Heart left ventricle (tissue), 16 donors: ENCODE measurements around the gene EPS8. TPM values are rescaled to one million over a fixed set of nuclear protein-coding genes. Genes with fewer than 3 reads are reported as not detected.

Source experiments
- ATAC-seq, 4 donors: fragments of 200-7000 bp; cut with Tn5 transposase; one replicate each; pipeline ENCODE4 v1.9.1; 2020 to 2022; ENCODE audit warnings: moderate library complexity in 4 of 4, mild to moderate bottlenecking in 3 of 4, moderate number of reproducible peaks in 1 of 4
- DNase-seq, 5 donors: peaks; one replicate each; pipeline ENCODE4 v3.0.0-alpha.2; 2020
- H3K27ac ChIP-seq, 12 donors: fragments of 200-600 bp; sonication (generic) in 4 of 12; one replicate each; pipeline versions ENCODE4 v1.5.0 to v1.8.0; 2016 to 2022; ENCODE audit warnings: mild to moderate bottlenecking in 2 of 12
- H3K27me3 ChIP-seq, 9 donors: fragments of 200-600 bp; sonication (generic) in 2 of 9; one replicate each; pipeline versions ENCODE4 v1.5.1 to v1.8.0; 2016 to 2022; ENCODE audit warnings: mild to moderate bottlenecking in 3 of 9
- H3K36me3 ChIP-seq, 9 donors: fragments of 200-600 bp; sonication (generic) in 2 of 9; one replicate each; pipeline versions ENCODE4 v1.5.0 to v1.8.0; 2018 to 2022; ENCODE audit warnings: mild to moderate bottlenecking in 2 of 9
- H3K4me1 ChIP-seq, 12 donors: fragments of 200-600 bp; sonication (generic) in 4 of 12; one replicate each; pipeline versions ENCODE4 v1.5.0 to v1.8.0; 2016 to 2022; ENCODE audit warnings: mild to moderate bottlenecking in 3 of 12
- H3K4me3 ChIP-seq, 12 donors: fragments of 200-600 bp; sonication (generic) in 4 of 12; one replicate each; pipeline versions ENCODE4 v1.5.0 to v1.8.0; 2017 to 2022; ENCODE audit warnings: mild to moderate bottlenecking in 9 of 12, moderate library complexity in 4 of 12
- H3K9me3 ChIP-seq, 12 donors: fragments of 200-600 bp; sonication (generic) in 4 of 12; one replicate each; pipeline versions ENCODE4 v1.5.0 to v1.8.0; 2016 to 2022; ENCODE audit warnings: mild to moderate bottlenecking in 1 of 12
- POLR2A ChIP-seq, 2 donors: fragments of 450-650 bp; IDR thresholded peaks; one replicate each; pipeline ENCODE4 v1.6.1; 2017; ENCODE audit warnings: antibody characterized with exemption in 2 of 2, mild to moderate bottlenecking in 2 of 2, moderate library complexity in 2 of 2
- WGBS, 4 donors: extraction: QIAGEN DNeasy Blood & Tissue Kit in 2 of 4; methylation state at CpG; one replicate each; pipeline versions ENCODE4 v1.1.5 to v1.1.7; 2013 to 2018; 5-methylcytosine and 5-hydroxymethylcytosine counted together
- intact Hi-C, 10 donors: fragments of 100-400 bp; cut with DNase I; formaldehyde crosslinking; loops; one replicate each; pipeline versions ENCODE4 v1.11.1 to v1.14.2; 2022
- polyA plus RNA-seq, 2 donors: library from polyadenylated mRNA; stranded (reverse); fragments of 200-250 nt; gene quantifications; one replicate each; pipeline ENCODE4 v1.2.3, GENCODE V29; 2013
- total RNA-seq, 9 donors: library from RNA; depleted of rRNA in 2 of 9; stranded (reverse); fragments of >200 nt in 2 of 9; fragmentation: NEBNext Ultra II Directional in 3 of 9; extraction: Animal tissue kit (Norgen Biotek cat#: 25700) in 3 of 9; gene quantifications; one replicate each; pipeline versions ENCODE4 v1.1.0 to v1.2.4, GENCODE V29; 2016 to 2023
- TF ChIP-seq, protein P1 (sequence below), 12 donors: fragments of 200-600 bp; sonication (generic) in 4 of 12; IDR thresholded peaks; one replicate each; pipeline versions ENCODE4 v1.5.0 to v1.8.0; 2018 to 2022; ENCODE audit warnings: antibody characterized with exemption in 12 of 12, mild to moderate bottlenecking in 5 of 12
- donor health status: ischemic (EF 13 %, LVEDD 7.1; RV severe dilation, severe dysfunction).
- donor health status: healthy with polysubstance abuse.
- donor health status: DM: no; HTN: yes; CAD: no.
- donor health status: DM: no; HTN: no; CAD: no.
- donor health status: ischemic (EF 25% LVEDD 6.9; RV normal size, moderate dysfunction).
- donor health status: ischemic (EF 25% LVEDD 5.7; RV mildly dilated, moderate dysfunction).
- donor health status: healthy.
- donor health status: DM: yes; HTN: yes; CAD: no.
- donor health status: ischemic (EF 35%, LVEDD 5.7; RV mildly dilated, moderate dysfunction).
- donor health status: nonischemic (EF 11% LVEDD 7.7; RV severe dilation, severe dysfunction).
- donor health status: DM: yes; HTN: yes; CAD: no.
- donor health status: PGD.
- donor health status: ischemic (EF 29% LVEDD 5.4; RV normal size, mild dysfunction).
- donor health status: nonischemic (EF 23%, LVEDD 6.1; RV moderate dilation, normal function).

EPS8 gene
- total and polyA plus RNA-seq, 11 donors = 11.7 to 56.0 (median 20.9) TPM

DNA sequence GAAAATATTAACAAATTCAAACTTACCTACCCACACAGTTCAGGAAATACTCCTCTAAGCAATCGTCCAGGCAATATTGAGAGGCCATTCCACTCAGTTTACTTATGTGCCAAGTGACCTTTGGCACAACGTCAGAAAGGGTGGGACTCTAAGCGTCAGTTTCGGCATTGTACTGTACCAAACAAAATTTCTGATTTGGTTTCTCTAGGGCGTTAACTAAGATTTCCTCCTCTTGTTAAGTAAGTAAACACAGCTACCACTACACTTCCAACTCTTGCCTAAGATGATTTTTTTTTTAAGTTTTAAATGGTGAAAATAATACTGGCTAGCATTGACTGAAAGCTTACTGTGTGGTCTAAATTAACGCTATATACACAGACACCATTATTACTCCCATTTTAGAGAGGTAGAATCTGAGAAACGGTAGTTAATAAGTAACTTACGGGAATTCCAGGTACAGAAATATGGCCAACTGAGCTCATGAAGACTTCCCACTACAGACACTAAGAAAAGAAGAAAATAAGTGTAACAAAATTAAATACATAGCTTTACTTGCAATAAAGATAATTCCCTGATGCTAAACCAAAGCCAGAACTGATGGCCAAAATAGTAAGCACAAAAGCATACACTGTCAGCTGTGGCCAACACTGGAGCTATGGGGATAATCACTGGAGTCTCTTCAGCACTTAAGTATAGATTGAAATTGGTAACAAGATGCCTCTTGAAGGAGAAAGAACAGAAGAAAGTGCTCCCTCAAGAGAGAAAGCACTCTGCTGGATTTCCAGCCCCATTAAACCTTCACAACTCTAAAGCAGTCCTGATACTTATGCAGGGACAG, 76.1 kb downstream of the EPS8 start:
- Histone ChIP-seq H3K36me3 (no peaks in the 10 kb centered on the region), H3K4me1 (peaks cover 0 to 59% (median 14%) of the 10 kb centered on the region in 12 donors), H3K4me3 (peak overlapping the region in 9 of 12 donors; percentile 4 to 48 (median 19)), H3K27me3 (no peaks in the 10 kb centered on the region), H3K27ac (peak overlapping the region; percentile 14 to 72 (median 54)), H3K9me3 (no peaks in the 10 kb centered on the region)
- TF ChIP-seq, protein P1, sequence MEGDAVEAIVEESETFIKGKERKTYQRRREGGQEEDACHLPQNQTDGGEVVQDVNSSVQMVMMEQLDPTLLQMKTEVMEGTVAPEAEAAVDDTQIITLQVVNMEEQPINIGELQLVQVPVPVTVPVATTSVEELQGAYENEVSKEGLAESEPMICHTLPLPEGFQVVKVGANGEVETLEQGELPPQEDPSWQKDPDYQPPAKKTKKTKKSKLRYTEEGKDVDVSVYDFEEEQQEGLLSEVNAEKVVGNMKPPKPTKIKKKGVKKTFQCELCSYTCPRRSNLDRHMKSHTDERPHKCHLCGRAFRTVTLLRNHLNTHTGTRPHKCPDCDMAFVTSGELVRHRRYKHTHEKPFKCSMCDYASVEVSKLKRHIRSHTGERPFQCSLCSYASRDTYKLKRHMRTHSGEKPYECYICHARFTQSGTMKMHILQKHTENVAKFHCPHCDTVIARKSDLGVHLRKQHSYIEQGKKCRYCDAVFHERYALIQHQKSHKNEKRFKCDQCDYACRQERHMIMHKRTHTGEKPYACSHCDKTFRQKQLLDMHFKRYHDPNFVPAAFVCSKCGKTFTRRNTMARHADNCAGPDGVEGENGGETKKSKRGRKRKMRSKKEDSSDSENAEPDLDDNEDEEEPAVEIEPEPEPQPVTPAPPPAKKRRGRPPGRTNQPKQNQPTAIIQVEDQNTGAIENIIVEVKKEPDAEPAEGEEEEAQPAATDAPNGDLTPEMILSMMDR (IDR thresholded peaks at IDR 0.05) = no peak
- TF ChIP-seq POLR2A (IDR thresholded peaks at IDR 0.05) = peak in 1 of 2 donors; percentile 15
- DNase-seq (peak in 4 of 5 donors; percentile 40 to 57 (median 49)), ATAC-seq (peak; percentile 81 to 95 (median 87))
- intact Hi-C loops = no loop called here
- 59 to 74% (median 62%) methylated on average over 8 of the region's 8 CpGs for WGBS, 4 donors

DNA sequence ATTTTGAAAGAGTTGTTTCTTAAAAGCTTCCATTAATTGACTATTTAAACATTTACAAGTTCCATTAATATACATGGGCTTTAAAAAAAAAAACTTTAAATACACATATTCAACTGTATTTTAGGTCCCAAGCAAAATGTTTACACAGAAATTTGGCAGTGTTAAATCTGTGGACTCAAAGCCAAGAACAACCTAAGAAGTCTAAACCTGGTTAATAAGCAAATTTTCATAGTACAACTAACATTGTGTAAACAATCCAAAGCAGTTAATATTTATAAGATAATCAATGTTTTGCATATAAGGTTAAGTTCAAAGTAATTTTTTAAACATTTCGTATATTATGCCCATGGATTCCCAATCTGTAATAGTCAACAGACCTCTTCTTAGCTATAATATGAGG, 77.0 kb downstream of the EPS8 start:
- 83 to 92% (median 89%) methylated on average over 1 of the region's 1 CpG for WGBS, 4 donors
- TF ChIP-seq, protein P1 (IDR thresholded peaks at IDR 0.05) = no peak
- no peak for TF ChIP-seq POLR2A (IDR thresholded peaks at IDR 0.05)

DNA sequence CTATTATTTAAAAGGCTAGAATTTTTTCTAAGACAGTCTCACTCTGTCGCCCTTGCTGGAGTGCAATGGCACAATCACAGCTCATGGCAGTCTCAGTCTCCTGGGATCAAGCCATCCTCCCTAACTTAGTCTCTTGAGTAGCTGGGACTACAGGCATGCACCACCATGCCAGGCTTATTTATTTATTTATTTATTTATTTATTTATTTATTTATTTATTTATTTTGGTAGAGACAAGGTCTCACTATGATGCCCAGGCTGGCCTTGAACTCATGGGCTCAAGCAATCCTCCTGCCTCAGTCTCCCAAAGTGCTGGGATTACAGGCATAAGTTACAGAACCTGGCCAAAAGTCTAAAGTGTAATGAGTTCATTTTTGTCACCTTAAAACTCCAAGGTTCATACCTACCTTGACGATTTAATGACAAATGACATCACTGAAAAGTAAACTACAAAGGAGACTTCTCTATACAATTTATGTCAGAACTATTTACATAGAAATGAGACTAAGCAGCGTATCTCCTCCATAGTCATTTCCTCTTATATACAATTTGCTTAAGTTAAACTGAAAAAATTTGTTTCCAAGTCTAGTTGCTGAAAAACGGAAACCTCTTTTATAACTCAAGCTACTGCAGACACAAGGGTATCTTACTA, 78.2 kb downstream of the EPS8 start:
- Histone ChIP-seq H3K9me3 (no peaks in the 10 kb centered on the region), H3K27me3 (no peaks in the 10 kb centered on the region), H3K36me3 (no peaks in the 10 kb centered on the region), H3K27ac (no peak overlapping the region), H3K4me1 (peaks cover 0 to 53% (median 14%) of the 10 kb centered on the region in 12 donors), H3K4me3 (peak overlapping the region in 1 of 12 donors; percentile 39)
- intact Hi-C loops = no loop called here
- ATAC-seq = no peak
- TF ChIP-seq, protein P1 (IDR thresholded peaks at IDR 0.05) = no peak
- no peak for TF ChIP-seq POLR2A (IDR thresholded peaks at IDR 0.05)
- no peak for DNase-seq
- 97 to 99% (median 98%) methylated on average over 4 of the region's 4 CpGs for WGBS, 4 donors

More for the DNA sequence above, 77.0 kb downstream of the EPS8 start:
- Histone ChIP-seq H3K4me3 (peak overlapping the region in 9 of 12 donors; percentile 4 to 48 (median 19)), H3K4me1 (peaks cover 0 to 58% (median 13%) of the 10 kb centered on the region in 12 donors), H3K27ac (peak overlapping the region in 11 of 12 donors; percentile 23 to 72 (median 57)), H3K36me3 (no peaks in the 10 kb centered on the region), H3K9me3 (no peaks in the 10 kb centered on the region), H3K27me3 (no peaks in the 10 kb centered on the region)
- ATAC-seq = no peak
- intact Hi-C loops = no loop called here
- no peak for DNase-seq

DNA sequence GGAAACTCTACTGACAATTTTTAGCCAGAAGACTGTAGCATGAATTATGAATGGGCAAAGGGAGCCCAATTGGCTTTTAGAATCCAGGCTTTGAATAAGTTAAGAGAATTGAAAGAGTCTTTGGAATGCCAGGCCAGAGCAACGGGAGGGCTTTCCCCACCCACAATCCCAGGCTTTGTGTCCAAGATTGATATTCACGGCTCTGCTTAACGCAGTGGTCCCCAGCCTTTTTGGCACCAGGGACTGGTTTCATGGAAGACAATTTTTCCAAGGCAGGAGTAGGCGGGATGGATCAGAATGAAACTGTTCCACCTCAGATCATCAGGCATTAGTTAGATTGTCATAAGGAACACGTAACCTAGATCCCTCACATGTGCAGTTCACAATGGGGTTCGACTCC, 79.6 kb downstream of the EPS8 start:
- Histone ChIP-seq H3K36me3 (no peaks in the 10 kb centered on the region), H3K27ac (no peak overlapping the region), H3K27me3 (no peaks in the 10 kb centered on the region), H3K4me1 (peaks cover 0 to 62% (median 13%) of the 10 kb centered on the region in 12 donors), H3K4me3 (no peak overlapping the region), H3K9me3 (no peaks in the 10 kb centered on the region)
- ATAC-seq (no peak), DNase-seq (no peak)
- TF ChIP-seq, protein P1 (IDR thresholded peaks at IDR 0.05) = no peak
- TF ChIP-seq POLR2A (IDR thresholded peaks at IDR 0.05) = no peak
- intact Hi-C loops = loop anchor here in 1 of 10 donors (5.0 kb wide), 1 partner anchor 43 kb away; no protein-coding TSS in a partner anchor
- 77 to 82% (median 80%) methylated on average over 5 to 6 of the region's 6 CpGs for WGBS, 4 donors
